Astrocyte of the cerebellum (primary cell): ENCODE measurements around the gene HMGA1.

Experiments used
- DNase-seq: peaks from one replicate; pipeline ENCODE4 v3.0.0-alpha.2; 2011; ENCODE audit warnings: low read depth
- H3K4me3 ChIP-seq: 2 replicates; pipeline ENCODE4 v1.5.1; 2011; ENCODE audit warnings: mild to moderate bottlenecking, low read depth, low read length, moderate library complexity
- CTCF ChIP-seq: IDR thresholded peaks from 2 replicates; pipeline ENCODE4 v1.5.1; 2012; ENCODE audit warnings: low read length, low read depth, moderate library complexity, mild to moderate bottlenecking; ENCODE audit errors: missing control alignments
- in situ Hi-C: cut with HindIII; loops from 2 replicates; pipeline ENCODE4 v1.10.0; 2017; ENCODE audit warnings: low sequenced_read_pairs

Gene HMGA1

GRCh38 chr6:34236443-34237315 is at the start of gene HMGA1:
HMGA1 (plus strand) TSS chr6:34236873; CDS start chr6:34240781, 3,908 bp downstream.
- in situ Hi-C loops, result no loop called here

GRCh38 chr6:34189806-34190503 is 46.7 kb upstream of the HMGA1 start:
- no peak for TF ChIP-seq CTCF
- DNase-seq, result no peak
- in situ Hi-C loops, result no loop called here
- no peak overlapping the region for H3K4me3 ChIP-seq

More at GRCh38 chr6:34236443-34237315, at the start of gene HMGA1:
- peak; percentile 43 for DNase-seq
- peak within 1 kb of the TSS; percentile 68 for H3K4me3 ChIP-seq
- no peak for TF ChIP-seq CTCF

- DNase-seq, result no peak
- in situ Hi-C loops, result no loop called here
- no peak for TF ChIP-seq CTCF
Measured at GRCh38 chr6:34190504-34191122, 46.1 kb upstream of the HMGA1 start.

GRCh38 chr6:34194772-34195171 is 41.9 kb upstream of the HMGA1 start:
- DNase-seq, result no peak
- in situ Hi-C loops, result no loop called here
- peak; percentile 19 for TF ChIP-seq CTCF
- H3K4me3 ChIP-seq, result no peak overlapping the region

More at GRCh38 chr6:34190504-34191122, 46.1 kb upstream of the HMGA1 start:
- no peak overlapping the region for H3K4me3 ChIP-seq

- in situ Hi-C loops, result no loop called here
- H3K4me3 ChIP-seq, result no peak overlapping the region
- DNase-seq, result no peak
- no peak for TF ChIP-seq CTCF
Measured at GRCh38 chr6:34195726-34196115, 41.0 kb upstream of the HMGA1 start.

GRCh38 chr6:34196116-34196832 is 40.4 kb upstream of the HMGA1 start:
- peak; percentile 92 for TF ChIP-seq CTCF
- DNase-seq, result peak; percentile 20
- peak overlapping the region; percentile 33 for H3K4me3 ChIP-seq
- in situ Hi-C loops, result no loop called here
